ENCODE results near the gene IL4R.
"Not testable (repeated sequence)": the region's sequence is repeated elsewhere in the genome, so short reads cannot be mapped to it uniquely, and the experiment has no call there.

IL4R gene

GRCh38 chr16:27327586-27327915 lies 13.8 kb downstream of the IL4R start:
- in situ Hi-C loops (cut with MboI; ENCODE audit: low sequenced_read_pairs), result no loop called here

GRCh38 chr16:27328937-27329336 lies 15.2 kb downstream of the IL4R start:
- in situ Hi-C loops (cut with MboI; ENCODE audit: low sequenced_read_pairs), result no loop called here

GRCh38 chr16:27329376-27330079 lies 15.8 kb downstream of the IL4R start:
- in situ Hi-C loops (cut with MboI; ENCODE audit: low sequenced_read_pairs), result not testable (repeated sequence)

GRCh38 chr16:27330542-27330941 lies 16.8 kb downstream of the IL4R start:
- in situ Hi-C loops (cut with MboI; ENCODE audit: low sequenced_read_pairs), result no loop called here

- in situ Hi-C loops (cut with MboI; ENCODE audit: low sequenced_read_pairs), result no loop called here
Observed at GRCh38 chr16:27332105-27332504, 18.3 kb downstream of the IL4R start.

GRCh38 chr16:27333104-27333503 lies 19.3 kb downstream of the IL4R start:
- in situ Hi-C loops (cut with MboI; ENCODE audit: low sequenced_read_pairs), result no loop called here

- in situ Hi-C loops (cut with MboI; ENCODE audit: low sequenced_read_pairs), result no loop called here
Observed at GRCh38 chr16:27333549-27333948, 19.8 kb downstream of the IL4R start.

- in situ Hi-C loops (cut with MboI; ENCODE audit: low sequenced_read_pairs), result no loop called here
Observed at GRCh38 chr16:27334192-27334764, 20.5 kb downstream of the IL4R start.

- in situ Hi-C loops (cut with MboI; ENCODE audit: low sequenced_read_pairs), result no loop called here
Observed at GRCh38 chr16:27334838-27335237, 21.1 kb downstream of the IL4R start.

- in situ Hi-C loops (cut with MboI; ENCODE audit: low sequenced_read_pairs), result no loop called here
Observed at GRCh38 chr16:27335349-27336053, 21.7 kb downstream of the IL4R start.

GRCh38 chr16:27337024-27337423 lies 23.2 kb downstream of the IL4R start:
- in situ Hi-C loops (cut with MboI; ENCODE audit: low sequenced_read_pairs), result no loop called here

- in situ Hi-C loops (cut with MboI; ENCODE audit: low sequenced_read_pairs), result no loop called here
Observed at GRCh38 chr16:27339180-27339579, 25.4 kb downstream of the IL4R start.

- in situ Hi-C loops (cut with MboI; ENCODE audit: low sequenced_read_pairs), result no loop called here
Observed at GRCh38 chr16:27340654-27341053, 26.9 kb downstream of the IL4R start.

GRCh38 chr16:27341549-27341948 lies 27.8 kb downstream of the IL4R start:
- in situ Hi-C loops (cut with MboI; ENCODE audit: low sequenced_read_pairs), result no loop called here

GRCh38 chr16:27341971-27342370 lies 28.2 kb downstream of the IL4R start:
- in situ Hi-C loops (cut with MboI; ENCODE audit: low sequenced_read_pairs), result no loop called here

GRCh38 chr16:27344721-27345120 lies 30.9 kb downstream of the IL4R start:
- in situ Hi-C loops (cut with MboI; ENCODE audit: low sequenced_read_pairs), result no loop called here

- in situ Hi-C loops (cut with MboI; ENCODE audit: low sequenced_read_pairs), result no loop called here
Observed at GRCh38 chr16:27345201-27345600, 31.4 kb downstream of the IL4R start.

GRCh38 chr16:27346819-27347218 lies 33.0 kb downstream of the IL4R start:
- in situ Hi-C loops (cut with MboI; ENCODE audit: low sequenced_read_pairs), result no loop called here

GRCh38 chr16:27347930-27348685 lies 34.3 kb downstream of the IL4R start:
- in situ Hi-C loops (cut with MboI; ENCODE audit: low sequenced_read_pairs), result no loop called here

GRCh38 chr16:27349276-27349675 lies 35.5 kb downstream of the IL4R start:
- in situ Hi-C loops (cut with MboI; ENCODE audit: low sequenced_read_pairs), result no loop called here

GRCh38 chr16:27350006-27350405 lies 36.2 kb downstream of the IL4R start:
- in situ Hi-C loops (cut with MboI; ENCODE audit: low sequenced_read_pairs), result no loop called here

- in situ Hi-C loops (cut with MboI; ENCODE audit: low sequenced_read_pairs), result no loop called here
Observed at GRCh38 chr16:27351989-27352388, 38.2 kb downstream of the IL4R start.
